ENCODE measurements around the gene NDNF.

Gene NDNF

GRCh38 chr4:121034017-121034416 lies 38.3 kb downstream of the NDNF start:
- in situ Hi-C loops (cut with HindIII; ENCODE audit: low pct_ligation_motif_present, low pct_unique_long_range_greater_than_20kb, low sequenced_read_pairs): no loop called here
- DNase-seq: no peak

- in situ Hi-C loops (cut with HindIII; ENCODE audit: low pct_ligation_motif_present, low pct_unique_long_range_greater_than_20kb, low sequenced_read_pairs): no loop called here
- no peak for DNase-seq
Observed at GRCh38 chr4:121030711-121031110, 41.6 kb downstream of the NDNF start.

- no peak for DNase-seq
- in situ Hi-C loops (cut with HindIII; ENCODE audit: low pct_ligation_motif_present, low pct_unique_long_range_greater_than_20kb, low sequenced_read_pairs): no loop called here
Observed at GRCh38 chr4:121030131-121030530, 42.2 kb downstream of the NDNF start.

GRCh38 chr4:121026034-121026433 lies 46.3 kb downstream of the NDNF start:
- in situ Hi-C loops (cut with HindIII; ENCODE audit: low pct_ligation_motif_present, low pct_unique_long_range_greater_than_20kb, low sequenced_read_pairs): no loop called here
- DNase-seq: no peak

GRCh38 chr4:121025540-121025939 lies 46.8 kb downstream of the NDNF start:
- in situ Hi-C loops (cut with HindIII; ENCODE audit: low pct_ligation_motif_present, low pct_unique_long_range_greater_than_20kb, low sequenced_read_pairs): no loop called here
- no peak for DNase-seq

- no peak for DNase-seq
- in situ Hi-C loops (cut with HindIII; ENCODE audit: low pct_ligation_motif_present, low pct_unique_long_range_greater_than_20kb, low sequenced_read_pairs): no loop called here
Observed at GRCh38 chr4:121018543-121018942, 53.8 kb downstream of the NDNF start.

GRCh38 chr4:121016611-121017010 lies 55.7 kb downstream of the NDNF start:
- in situ Hi-C loops (cut with HindIII; ENCODE audit: low pct_ligation_motif_present, low pct_unique_long_range_greater_than_20kb, low sequenced_read_pairs): no loop called here
- DNase-seq: no peak

GRCh38 chr4:121015421-121015820 lies 56.9 kb downstream of the NDNF start:
- no peak for DNase-seq
- in situ Hi-C loops (cut with HindIII; ENCODE audit: low pct_ligation_motif_present, low pct_unique_long_range_greater_than_20kb, low sequenced_read_pairs): no loop called here

GRCh38 chr4:121014544-121014943 lies 57.8 kb downstream of the NDNF start:
- in situ Hi-C loops (cut with HindIII; ENCODE audit: low pct_ligation_motif_present, low pct_unique_long_range_greater_than_20kb, low sequenced_read_pairs): no loop called here
- no peak for DNase-seq

GRCh38 chr4:121011780-121012340 lies 60.5 kb downstream of the NDNF start:
- in situ Hi-C loops (cut with HindIII; ENCODE audit: low pct_ligation_motif_present, low pct_unique_long_range_greater_than_20kb, low sequenced_read_pairs): no loop called here
- no peak for DNase-seq

- DNase-seq: no peak
- in situ Hi-C loops (cut with HindIII; ENCODE audit: low pct_ligation_motif_present, low pct_unique_long_range_greater_than_20kb, low sequenced_read_pairs): no loop called here
Observed at GRCh38 chr4:121011138-121011537, 61.2 kb downstream of the NDNF start.

- in situ Hi-C loops (cut with HindIII; ENCODE audit: low pct_ligation_motif_present, low pct_unique_long_range_greater_than_20kb, low sequenced_read_pairs): no loop called here
- no peak for DNase-seq
Observed at GRCh38 chr4:121009578-121010478, 62.5 kb downstream of the NDNF start.

- in situ Hi-C loops (cut with HindIII; ENCODE audit: low pct_ligation_motif_present, low pct_unique_long_range_greater_than_20kb, low sequenced_read_pairs): no loop called here
- no peak for DNase-seq
Observed at GRCh38 chr4:121007660-121008059, 64.7 kb downstream of the NDNF start.

- no peak for DNase-seq
- in situ Hi-C loops (cut with HindIII; ENCODE audit: low pct_ligation_motif_present, low pct_unique_long_range_greater_than_20kb, low sequenced_read_pairs): no loop called here
Observed at GRCh38 chr4:121003863-121004262, 68.5 kb downstream of the NDNF start.

- no peak for DNase-seq
Observed at GRCh38 chr4:120995266-120996010, 76.9 kb downstream of the NDNF start.

GRCh38 chr4:120994521-120994920 lies 77.8 kb downstream of the NDNF start:
- in situ Hi-C loops (cut with HindIII; ENCODE audit: low pct_ligation_motif_present, low pct_unique_long_range_greater_than_20kb, low sequenced_read_pairs): no loop called here
- DNase-seq: no peak

More at GRCh38 chr4:120995266-120996010, 76.9 kb downstream of the NDNF start:
- in situ Hi-C loops (cut with HindIII; ENCODE audit: low pct_ligation_motif_present, low pct_unique_long_range_greater_than_20kb, low sequenced_read_pairs): no loop called here

- no peak for DNase-seq
Observed at GRCh38 chr4:120991885-120992284, 80.5 kb downstream of the NDNF start.

GRCh38 chr4:120990246-120990645 lies 82.1 kb downstream of the NDNF start:
- no peak for DNase-seq
- in situ Hi-C loops (cut with HindIII; ENCODE audit: low pct_ligation_motif_present, low pct_unique_long_range_greater_than_20kb, low sequenced_read_pairs): no loop called here

More at GRCh38 chr4:120991885-120992284, 80.5 kb downstream of the NDNF start:
- in situ Hi-C loops (cut with HindIII; ENCODE audit: low pct_ligation_motif_present, low pct_unique_long_range_greater_than_20kb, low sequenced_read_pairs): no loop called here

Measured in ACHN (cell line).